Gastrocnemius medialis (tissue), 4 donors: Measurements from ENCODE around the gene PXMP2. TPM values are rescaled to one million over a fixed set of nuclear protein-coding genes. Genes with fewer than 3 reads are reported as not detected.

Experiments
- ATAC-seq, 2 donors: fragments of 150-250 bp; one replicate each; pipeline ENCODE4 v1.9.1; 2016
- DNase-seq, 2 donors: peaks; one replicate each; pipeline ENCODE4 v3.0.0-alpha.2; 2019
- H3K27ac ChIP-seq, 4 donors: fragments of 200-600 bp; sonication (generic); 1 replicate in 1 of 4; 2 replicates in 3 of 4; pipeline ENCODE4 v1.5.1; 2016 to 2018; ENCODE audit warnings: mild to moderate bottlenecking in 2 of 4, moderate library complexity in 1 of 4
- H3K27me3 ChIP-seq, 3 donors: fragments of 200-600 bp; sonication (generic) in 2 of 3; 1 replicate in 1 of 3; 2 replicates in 2 of 3; pipeline versions ENCODE4 v1.5.1 to v1.6.0; 2016 to 2019; ENCODE audit warnings: mild to moderate bottlenecking in 1 of 3, moderate library complexity in 1 of 3
- H3K36me3 ChIP-seq, 2 donors: fragments of 200-600 bp; sonication (generic) in 1 of 2; one replicate each; pipeline ENCODE4 v1.5.1; 2017 to 2018
- H3K4me1 ChIP-seq, 2 donors: fragments of 200-600 bp; sonication (generic) in 1 of 2; one replicate each; pipeline ENCODE4 v1.5.1; 2016 to 2017; ENCODE audit warnings: mild to moderate bottlenecking in 2 of 2
- H3K4me3 ChIP-seq, 4 donors: fragments of 200-600 bp; sonication (generic) in 3 of 4; 1 replicate in 1 of 4; 2 replicates in 3 of 4; pipeline ENCODE4 v1.5.1; 2016 to 2019; ENCODE audit warnings: mild to moderate bottlenecking in 2 of 4
- H3K9me3 ChIP-seq, 3 donors: fragments of 200-600 bp; sonication (generic) in 2 of 3; 1 replicate in 1 of 3; 2 replicates in 2 of 3; pipeline ENCODE4 v1.5.1; 2016 to 2019
- POLR2A ChIP-seq, 2 donors: fragments of 450-650 bp; IDR thresholded peaks; one replicate each; pipeline ENCODE4 v1.6.1; 2017; ENCODE audit warnings: antibody characterized with exemption in 2 of 2, mild to moderate bottlenecking in 2 of 2, moderate library complexity in 2 of 2
- in situ Hi-C, 4 donors: fragments of 200-750 bp; cut with MboI; loops; one replicate each; pipeline versions ENCODE4 v1.15.0 to v1.8.0; 2017; ENCODE audit warnings: low sequenced_read_pairs in 4 of 4
- intact Hi-C: fragments of 100-400 bp; cut with DNase I; formaldehyde crosslinking; loops from one replicate; pipeline ENCODE4 v1.15.1; 2023; ENCODE audit warnings: low total_unique reads
- total RNA-seq, 4 donors: library from RNA; depleted of rRNA; stranded (reverse); fragments of >200 nt; gene quantifications; one replicate each; pipeline versions ENCODE4 v1.1.0 to v1.2.3, GENCODE V29; 2016
- TF ChIP-seq, protein P1 (sequence below), 5 experiments: fragments of 450-650 bp in 3 of 5; fragments of 200-600 bp in 2 of 5; sonication (generic) in 2 of 5; IDR thresholded peaks in 4 of 5; conservative IDR thresholded peaks in 1 of 5; 1 replicate in 4 of 5; 2 replicates in 1 of 5; pipeline ENCODE4 v1.5.1; 2016 to 2019; ENCODE audit warnings: antibody characterized with exemption in 5 of 5, mild to moderate bottlenecking in 3 of 5, moderate library complexity in 3 of 5

The PXMP2 gene
- total RNA-seq, 4 donors from 2014 or later = 16.0 to 44.8 (median 38.6) TPM

DNA sequence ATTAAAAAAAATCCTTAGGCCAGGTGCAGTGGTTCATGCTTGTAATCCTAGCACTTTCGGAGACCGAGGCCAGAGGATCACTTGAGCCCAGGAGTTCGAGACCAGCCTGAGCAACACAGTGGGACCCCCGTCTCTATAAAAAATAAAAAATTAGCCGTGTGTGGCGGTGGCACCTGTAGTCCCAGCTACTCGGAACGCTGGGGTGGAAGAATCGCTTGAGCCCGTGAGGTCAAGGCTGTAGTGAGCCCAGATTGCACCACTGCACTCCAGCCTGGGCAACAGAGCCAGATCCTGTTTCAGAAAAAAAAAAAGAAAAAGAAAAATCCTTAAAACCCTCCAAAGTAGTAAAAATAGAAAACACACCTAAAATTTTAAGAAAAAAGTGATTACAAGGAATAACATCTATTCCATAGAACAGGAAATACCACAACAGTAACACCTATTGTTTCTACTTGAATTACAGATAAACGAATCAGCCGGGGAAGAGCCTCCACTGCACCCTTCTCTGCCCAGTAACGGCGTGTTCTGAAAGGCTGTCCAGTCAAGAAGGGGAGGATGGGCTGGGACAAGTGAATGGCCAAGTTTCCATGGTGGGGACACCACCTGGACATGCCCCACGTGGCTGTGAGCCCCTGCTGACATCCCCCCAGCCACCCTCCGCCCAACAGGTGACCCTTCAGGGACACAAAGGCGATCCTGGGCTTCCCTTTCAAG is 18.1 kb upstream of the PXMP2 start:
- intact Hi-C loops (no loop called here), in situ Hi-C loops (no loop called here)
- Histone ChIP-seq H3K27me3 (no peaks in the 10 kb centered on the region), H3K4me1 (no peaks in the 10 kb centered on the region), H3K27ac (no peak overlapping the region), H3K4me3 (no peak overlapping the region), H3K9me3 (no peaks in the 10 kb centered on the region), H3K36me3 (peaks cover 0 to 71% of the 10 kb centered on the region in 2 donors)
- ATAC-seq (no peak), DNase-seq (no peak)
- TF ChIP-seq POLR2A (IDR thresholded peaks at IDR 0.05) = no peak
- TF ChIP-seq, protein P1, sequence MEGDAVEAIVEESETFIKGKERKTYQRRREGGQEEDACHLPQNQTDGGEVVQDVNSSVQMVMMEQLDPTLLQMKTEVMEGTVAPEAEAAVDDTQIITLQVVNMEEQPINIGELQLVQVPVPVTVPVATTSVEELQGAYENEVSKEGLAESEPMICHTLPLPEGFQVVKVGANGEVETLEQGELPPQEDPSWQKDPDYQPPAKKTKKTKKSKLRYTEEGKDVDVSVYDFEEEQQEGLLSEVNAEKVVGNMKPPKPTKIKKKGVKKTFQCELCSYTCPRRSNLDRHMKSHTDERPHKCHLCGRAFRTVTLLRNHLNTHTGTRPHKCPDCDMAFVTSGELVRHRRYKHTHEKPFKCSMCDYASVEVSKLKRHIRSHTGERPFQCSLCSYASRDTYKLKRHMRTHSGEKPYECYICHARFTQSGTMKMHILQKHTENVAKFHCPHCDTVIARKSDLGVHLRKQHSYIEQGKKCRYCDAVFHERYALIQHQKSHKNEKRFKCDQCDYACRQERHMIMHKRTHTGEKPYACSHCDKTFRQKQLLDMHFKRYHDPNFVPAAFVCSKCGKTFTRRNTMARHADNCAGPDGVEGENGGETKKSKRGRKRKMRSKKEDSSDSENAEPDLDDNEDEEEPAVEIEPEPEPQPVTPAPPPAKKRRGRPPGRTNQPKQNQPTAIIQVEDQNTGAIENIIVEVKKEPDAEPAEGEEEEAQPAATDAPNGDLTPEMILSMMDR (IDR thresholded peaks at IDR 0.05 in 4 of 5, conservative IDR thresholded peaks at IDR 0.05 in 1 of 5) = no peak

DNA sequence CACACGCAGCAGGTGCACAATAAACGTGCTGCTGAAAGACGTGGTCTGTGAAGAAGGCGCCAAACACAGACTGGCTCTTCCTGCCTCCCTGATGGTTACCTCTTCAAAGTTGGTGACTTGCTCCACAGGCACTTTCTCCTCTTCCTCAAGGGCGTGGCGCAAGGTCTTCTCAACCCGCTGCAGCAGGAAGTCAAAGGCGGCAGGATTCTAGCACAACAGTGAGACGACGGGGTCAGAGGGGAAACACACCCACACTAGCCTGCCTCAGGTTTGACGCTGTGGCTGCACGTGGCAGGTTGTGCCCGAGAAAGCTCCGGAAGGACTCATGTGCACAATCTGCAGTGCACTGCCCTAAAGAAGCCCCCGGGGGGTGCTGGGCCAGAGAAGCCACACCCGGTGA is 15.3 kb upstream of the PXMP2 start:
- ATAC-seq = no peak
- no peak overlapping the region for H3K4me3 ChIP-seq
- peaks cover 3 to 68% of the 10 kb centered on the region in 2 donors for H3K36me3 ChIP-seq
- H3K27ac ChIP-seq = no peak overlapping the region
- no peak for DNase-seq
- H3K27me3 ChIP-seq = no peaks in the 10 kb centered on the region
- in situ Hi-C loops (no loop called here), intact Hi-C loops (no loop called here)
- TF ChIP-seq, protein P1 (IDR thresholded peaks at IDR 0.05 in 4 of 5, conservative IDR thresholded peaks at IDR 0.05 in 1 of 5) = no peak
- no peak for TF ChIP-seq POLR2A (IDR thresholded peaks at IDR 0.05)
- H3K4me1 ChIP-seq = no peaks in the 10 kb centered on the region
- no peaks in the 10 kb centered on the region for H3K9me3 ChIP-seq

DNA sequence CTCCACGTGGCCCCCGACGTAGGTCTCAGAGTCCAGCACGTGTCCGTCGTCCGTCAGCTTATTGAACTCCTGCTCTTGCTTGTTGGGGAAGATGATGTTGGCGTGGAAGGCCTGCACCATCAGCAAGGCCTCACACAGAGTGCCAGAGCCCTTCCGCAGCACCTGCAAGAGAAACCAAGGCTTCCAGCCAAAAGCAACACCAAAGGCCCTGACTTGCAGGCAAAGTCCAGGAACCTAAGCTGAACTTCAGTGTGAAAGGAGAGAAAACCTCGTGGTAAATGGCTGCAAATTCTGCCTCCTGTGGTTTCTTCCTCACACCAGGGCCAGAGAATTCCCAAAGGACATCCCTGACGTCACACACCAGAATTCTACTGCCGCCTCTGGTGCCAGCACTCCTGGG is 14.7 kb upstream of the PXMP2 start:
- no peak overlapping the region for H3K4me3 ChIP-seq
- TF ChIP-seq, protein P1 (IDR thresholded peaks at IDR 0.05 in 4 of 5, conservative IDR thresholded peaks at IDR 0.05 in 1 of 5) = no peak
- no peak for TF ChIP-seq POLR2A (IDR thresholded peaks at IDR 0.05)
- no peak for DNase-seq
- H3K27me3 ChIP-seq = no peaks in the 10 kb centered on the region
- no peaks in the 10 kb centered on the region for H3K9me3 ChIP-seq
- no peak overlapping the region for H3K27ac ChIP-seq
- in situ Hi-C loops (no loop called here), intact Hi-C loops (no loop called here)
- ATAC-seq = no peak
- no peaks in the 10 kb centered on the region for H3K4me1 ChIP-seq
- H3K36me3 ChIP-seq = peaks cover 7 to 68% of the 10 kb centered on the region in 2 donors

DNA sequence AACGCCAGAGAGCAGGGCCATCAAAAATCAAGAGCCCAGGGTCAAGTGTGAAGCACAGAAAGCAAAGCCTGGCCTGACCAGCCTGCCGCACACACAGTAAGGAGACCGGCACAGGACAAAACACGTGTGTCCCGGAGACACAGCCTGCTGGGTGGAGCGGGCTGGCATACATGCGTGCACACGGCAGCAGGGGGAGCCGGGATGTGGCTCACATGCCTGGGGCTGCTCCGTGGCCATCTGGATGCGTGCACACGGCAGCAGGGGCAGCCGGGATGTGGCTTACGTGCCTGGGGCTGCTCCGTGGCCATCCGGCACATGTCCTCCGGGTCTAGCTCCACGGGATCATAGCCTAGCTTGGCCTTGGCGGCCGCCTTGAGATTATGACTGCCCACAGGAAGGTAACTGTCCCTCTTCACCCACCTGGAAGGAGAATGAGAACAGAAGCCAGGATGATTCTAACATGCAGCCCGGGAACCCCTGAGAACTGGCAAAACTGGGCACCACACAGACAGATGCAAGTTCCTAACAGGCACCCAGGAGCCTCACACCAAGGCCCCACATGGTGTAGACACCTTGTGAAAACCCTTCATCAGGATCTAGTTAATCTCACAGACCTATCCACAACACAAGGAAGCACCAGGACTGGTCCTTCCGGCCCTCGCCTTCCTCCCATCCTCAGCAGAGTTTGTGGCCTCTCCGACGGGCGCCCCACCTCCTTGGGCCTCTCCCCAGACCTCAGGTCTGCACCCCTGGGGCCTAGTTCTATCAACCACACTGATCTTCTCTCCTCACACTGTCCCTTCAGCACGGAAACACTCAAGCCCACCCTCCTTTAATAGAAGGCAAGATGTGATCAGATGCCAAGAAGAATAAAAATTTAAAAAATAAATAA is 13.9 kb upstream of the PXMP2 start:
- no peak overlapping the region for H3K27ac ChIP-seq
- TF ChIP-seq POLR2A (IDR thresholded peaks at IDR 0.05) = no peak
- TF ChIP-seq, protein P1 (IDR thresholded peaks at IDR 0.05 in 4 of 5, conservative IDR thresholded peaks at IDR 0.05 in 1 of 5) = no peak
- ATAC-seq (no peak), DNase-seq (no peak)
- no peak overlapping the region for H3K4me3 ChIP-seq
- no peaks in the 10 kb centered on the region for H3K27me3 ChIP-seq
- H3K9me3 ChIP-seq = no peaks in the 10 kb centered on the region
- in situ Hi-C loops (no loop called here), intact Hi-C loops (no loop called here)
- H3K4me1 ChIP-seq = no peaks in the 10 kb centered on the region
- H3K36me3 ChIP-seq = peaks cover 7 to 66% of the 10 kb centered on the region in 2 donors
